ENCODE results near the gene KIAA1191. TPM values are rescaled to one million over a fixed set of nuclear protein-coding genes. Genes with fewer than 3 reads are reported as not detected.

KIAA1191 gene
- 85.7 and 87.5 TPM in 2 replicates for total RNA-seq

GRCh38 chr5:176361437-176362232 lies at the start of gene KIAA1191:
KIAA1191 (minus strand) TSS chr5:176361764; CDS start chr5:176359508, 2,256 bp downstream.

GRCh38 chr5:176388444-176389134 lies 27.0 kb upstream of the KIAA1191 start, which contains the start of the genes HIGD2A and NOP16:
HIGD2A (plus strand) TSS chr5:176388751; CDS start chr5:176388820, 69 bp downstream.
NOP16 (minus strand) TSS chr5:176388598; CDS start chr5:176388539, 59 bp downstream.

GRCh38 chr5:176365351-176366231 lies 4.0 kb upstream of the KIAA1191 start, which contains the start of gene ARL10:
ARL10 (plus strand) TSS chr5:176365487; CDS start chr5:176365564, 77 bp downstream.

Other genes with a start within 250 kb of the KIAA1191 start
- gene SIMC1, start 123.3 kb downstream of the KIAA1191 start, total RNA-seq: 4.5 and 6.3 TPM in 2 replicates
- 2.5 and 4.8 TPM in 2 replicates for gene ARL10, start 3.7 kb upstream of the KIAA1191 start, total RNA-seq
- gene NOP16, start 26.8 kb upstream of the KIAA1191 start, total RNA-seq: 20.3 and 45.0 TPM in 2 replicates
- 94.5 and 105 TPM in 2 replicates for gene HIGD2A, start 27.0 kb upstream of the KIAA1191 start, total RNA-seq
- 357 and 420 TPM in 2 replicates for gene CLTB, start 54.8 kb upstream of the KIAA1191 start, total RNA-seq
- 33.7 and 34.0 TPM in 2 replicates for gene FAF2, start 86.6 kb upstream of the KIAA1191 start, total RNA-seq
- gene RNF44, start 175.6 kb upstream of the KIAA1191 start, total RNA-seq: 8.2 and 11.6 TPM in 2 replicates
- gene CDHR2, start 187.6 kb upstream of the KIAA1191 start, total RNA-seq: not detected in 2 replicates
- 8.7 and 11.0 TPM in 2 replicates for gene GPRIN1, start 248.4 kb upstream of the KIAA1191 start, total RNA-seq